Left hindlimb (tissue), 1 donor: ENCODE results near the gene YPEL5.
"Not testable (repeated sequence)": the region's sequence is repeated elsewhere in the genome, so short reads cannot be mapped to it uniquely, and the experiment has no call there.

Source experiments
- DNase-seq: peaks from one replicate; pipeline ENCODE4 v3.0.0-alpha.2; 2018

The YPEL5 gene

GRCh38 chr2:30146337-30147195, at the start of gene YPEL5:
Gene YPEL5, plus strand, starts transcription at chr2:30147007. Its CDS starts 9,645 bp downstream, at chr2:30156652.
- DNase-seq = peak; percentile 100

GRCh38 chr2:30098266-30099005, 48.4 kb upstream of the YPEL5 start:
- no peak for DNase-seq

- DNase-seq = not testable (repeated sequence)
Measured at GRCh38 chr2:30099366-30099765, 47.4 kb upstream of the YPEL5 start.

GRCh38 chr2:30100691-30101090, 46.1 kb upstream of the YPEL5 start:
- DNase-seq = not testable (repeated sequence)

- no peak for DNase-seq
Measured at GRCh38 chr2:30104307-30104706, 42.5 kb upstream of the YPEL5 start.

GRCh38 chr2:30105556-30105955, 41.3 kb upstream of the YPEL5 start:
- no peak for DNase-seq

GRCh38 chr2:30106543-30106942, 40.3 kb upstream of the YPEL5 start:
- no peak for DNase-seq

GRCh38 chr2:30108192-30108591, 38.6 kb upstream of the YPEL5 start:
- no peak for DNase-seq

GRCh38 chr2:30108851-30109250, 38.0 kb upstream of the YPEL5 start:
- no peak for DNase-seq

GRCh38 chr2:30109856-30110255, 37.0 kb upstream of the YPEL5 start:
- no peak for DNase-seq

- DNase-seq = no peak
Measured at GRCh38 chr2:30110773-30111172, 36.0 kb upstream of the YPEL5 start.

- not testable (repeated sequence) for DNase-seq
Measured at GRCh38 chr2:30111186-30111585, 35.6 kb upstream of the YPEL5 start.

GRCh38 chr2:30112561-30112960, 34.2 kb upstream of the YPEL5 start:
- no peak for DNase-seq

GRCh38 chr2:30113617-30114293, 33.1 kb upstream of the YPEL5 start:
- no peak for DNase-seq

- DNase-seq = peak; percentile 68
Measured at GRCh38 chr2:30115141-30115980, 31.4 kb upstream of the YPEL5 start.

GRCh38 chr2:30115981-30116285, 30.9 kb upstream of the YPEL5 start:
- DNase-seq = no peak

GRCh38 chr2:30122362-30122761, 24.4 kb upstream of the YPEL5 start:
- DNase-seq = no peak

GRCh38 chr2:30127016-30127893, 19.6 kb upstream of the YPEL5 start:
- DNase-seq = no peak

GRCh38 chr2:30134582-30134981, 12.2 kb upstream of the YPEL5 start:
- DNase-seq = no peak

- DNase-seq = no peak
Measured at GRCh38 chr2:30135541-30135940, 11.3 kb upstream of the YPEL5 start.

- no peak for DNase-seq
Measured at GRCh38 chr2:30136764-30137444, 9.9 kb upstream of the YPEL5 start.
